Thoracic aorta (tissue), 2 donors: Measurements from ENCODE around the gene KLC4. TPM values are rescaled to one million over a fixed set of nuclear protein-coding genes. Genes with fewer than 3 reads are reported as not detected.

Source experiments
- ATAC-seq: fragments of 150-250 bp; one replicate; pipeline ENCODE4 v1.8.0; 2017; ENCODE audit warnings: low read depth; ENCODE audit not compliant: insufficient number of reproducible peaks, low FRiP score
- DNase-seq: peaks from one replicate; pipeline ENCODE4 v3.0.0-alpha.2; 2020; ENCODE audit warnings: low spot score
- H3K27ac ChIP-seq, 2 donors: fragments of 200-600 bp; sonication (generic); 1 replicate in 1 of 2; 2 replicates in 1 of 2; pipeline ENCODE4 v1.5.1; 2016; ENCODE audit warnings: mild to moderate bottlenecking in 2 of 2, moderate library complexity in 2 of 2
- H3K27me3 ChIP-seq: fragments of 200-600 bp; sonication (generic); replicated peaks from 2 replicates; pipeline ENCODE4 v1.6.0; 2016; ENCODE audit warnings: mild to moderate bottlenecking; ENCODE audit not compliant: insufficient read depth
- H3K36me3 ChIP-seq: fragments of 200-600 bp; sonication (generic); one replicate; pipeline ENCODE4 v1.5.1; 2016
- H3K4me1 ChIP-seq, 2 donors: fragments of 200-600 bp; sonication (generic); 1 replicate in 1 of 2; 2 replicates in 1 of 2; pipeline versions ENCODE4 v1.5.1 to v1.6.0; 2016; ENCODE audit warnings: low read depth in 2 of 2, mild to moderate bottlenecking in 1 of 2; ENCODE audit not compliant: control insufficient read depth in 1 of 2
- H3K4me3 ChIP-seq: fragments of 200-600 bp; sonication (generic); 2 replicates; pipeline ENCODE4 v1.5.1; 2016; ENCODE audit warnings: mild to moderate bottlenecking
- H3K9me3 ChIP-seq: fragments of 200-600 bp; sonication (generic); 2 replicates; pipeline ENCODE4 v1.5.1; 2016
- CTCF ChIP-seq: fragments of 200-600 bp; sonication (generic); IDR thresholded peaks from one replicate; pipeline ENCODE4 v1.5.1; 2019; ENCODE audit warnings: antibody characterized with exemption
- total RNA-seq, 2 donors: library from RNA; depleted of rRNA; stranded (reverse); fragments of >200 nt; gene quantifications; one replicate each; pipeline versions ENCODE4 v1.1.0 to v1.2.3, GENCODE V29; 2016

KLC4 gene
- total RNA-seq, 2 donors from 2014 or later = 22.9 to 33.5 TPM

- peaks cover 9% of the 10 kb centered on the region for H3K36me3 ChIP-seq
These were observed 6.4 kb upstream of the KLC4 start for GRCh38 chr6:43052842-43053544.

GRCh38 chr6:43053545-43054205 lies 5.8 kb upstream of the KLC4 start, which contains the start of gene CUL7:
Gene CUL7, minus strand, starts transcription at chr6:43053851. Its CDS starts 1,063 bp downstream, at chr6:43052788.
- Histone ChIP-seq H3K27me3 (no peaks in the 10 kb centered on the region), H3K36me3 (peaks cover 9% of the 10 kb centered on the region), H3K9me3 (no peaks in the 10 kb centered on the region), H3K4me1 (peaks cover 10 to 34% of the 10 kb centered on the region in 2 donors), H3K27ac (peak within 1 kb of the TSS; percentile 81 to 89), H3K4me3 (peak within 1 kb of the TSS; percentile 77)
- DNase-seq (peak; percentile 80), ATAC-seq (peak; percentile 88)
- no peak for TF ChIP-seq CTCF

More at GRCh38 chr6:43052842-43053544, 6.4 kb upstream of the KLC4 start:
- TF ChIP-seq CTCF = no peak
- no peaks in the 10 kb centered on the region for H3K27me3 ChIP-seq
- peak overlapping the region; percentile 81 to 89 for H3K27ac ChIP-seq
- peak overlapping the region; percentile 77 for H3K4me3 ChIP-seq
- H3K9me3 ChIP-seq = no peaks in the 10 kb centered on the region
- ATAC-seq (no peak), DNase-seq (no peak)
- peaks cover 5 to 28% of the 10 kb centered on the region in 2 donors for H3K4me1 ChIP-seq

DNA sequence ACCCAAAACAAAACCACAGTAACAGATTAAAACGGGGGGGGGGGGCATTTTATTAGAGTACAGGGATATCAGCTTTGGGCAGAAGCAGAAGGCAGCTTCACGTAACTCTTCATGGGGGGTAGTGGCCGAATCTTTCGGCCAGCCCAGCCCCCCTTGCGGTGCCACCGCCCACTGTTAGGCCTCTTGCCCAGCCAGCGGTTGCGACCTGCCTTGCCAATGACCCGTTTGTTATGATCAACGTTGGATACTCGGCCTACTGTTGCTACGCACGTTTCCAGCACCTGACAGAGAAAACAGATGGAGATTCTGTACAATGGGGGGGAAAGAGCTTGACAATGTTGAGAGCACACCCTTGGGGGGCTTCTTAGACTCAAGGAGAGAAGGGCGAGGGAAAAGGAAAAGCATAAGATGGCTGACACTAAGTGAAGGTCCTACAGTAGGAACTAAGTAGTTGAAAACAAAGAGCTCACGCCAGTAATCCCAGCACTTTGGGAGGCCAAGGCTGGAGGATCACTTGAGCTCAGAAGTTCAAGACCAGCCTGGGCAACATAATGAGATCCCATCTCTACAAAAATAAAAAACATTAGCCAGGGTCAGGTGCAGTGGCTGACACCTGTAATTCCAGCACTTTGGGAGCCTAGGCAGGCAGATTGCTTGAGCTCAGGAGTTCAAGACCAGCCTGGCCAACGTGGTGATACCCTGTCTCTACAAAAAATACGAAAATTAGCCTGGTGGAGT lies 5.1 kb upstream of the KLC4 start:
- Histone ChIP-seq H3K4me1 (peaks cover 11 to 38% of the 10 kb centered on the region in 2 donors), H3K27ac (peak overlapping the region; percentile 81 to 89), H3K4me3 (peak overlapping the region; percentile 77), H3K27me3 (no peaks in the 10 kb centered on the region), H3K9me3 (no peaks in the 10 kb centered on the region), H3K36me3 (peaks cover 9% of the 10 kb centered on the region)
- no peak for DNase-seq
- ATAC-seq = no peak
- no peak for TF ChIP-seq CTCF

DNA sequence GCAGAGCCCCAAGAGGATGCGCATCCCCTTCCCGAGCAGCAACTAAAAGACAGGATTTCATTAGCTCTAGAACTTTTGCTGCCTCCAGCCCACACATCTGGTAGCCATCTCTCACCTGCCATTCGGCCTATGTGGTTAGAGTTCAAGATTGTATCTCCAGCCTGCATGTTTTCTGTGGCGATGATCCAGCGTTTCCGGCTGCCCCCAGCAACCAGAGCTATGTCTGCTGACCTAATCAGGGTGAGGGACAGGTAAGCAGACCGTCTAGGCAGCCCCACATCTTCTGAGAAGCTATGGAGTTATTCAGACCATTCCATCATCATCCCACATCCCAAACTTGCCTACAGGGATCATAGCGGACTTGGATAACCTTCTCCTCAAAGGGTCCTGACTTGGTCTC lies 3.5 kb upstream of the KLC4 start:
- Histone ChIP-seq H3K36me3 (peaks cover 5% of the 10 kb centered on the region), H3K27me3 (no peaks in the 10 kb centered on the region), H3K27ac (no peak overlapping the region), H3K4me1 (peaks cover 14 to 50% of the 10 kb centered on the region in 2 donors), H3K4me3 (no peak overlapping the region), H3K9me3 (no peaks in the 10 kb centered on the region)
- ATAC-seq (no peak), DNase-seq (no peak)
- TF ChIP-seq CTCF = no peak

- TF ChIP-seq CTCF = no peak
- H3K27me3 ChIP-seq = no peaks in the 10 kb centered on the region
- H3K27ac ChIP-seq = peak overlapping the region; percentile 73 to 91
- ATAC-seq = no peak
- H3K9me3 ChIP-seq = no peaks in the 10 kb centered on the region
- H3K4me3 ChIP-seq = peak overlapping the region; percentile 80
- peaks cover 5% of the 10 kb centered on the region for H3K36me3 ChIP-seq
- peaks cover 14 to 33% of the 10 kb centered on the region in 2 donors for H3K4me1 ChIP-seq
- no peak for DNase-seq
These were observed 900 bp upstream of the KLC4 start for GRCh38 chr6:43058531-43058930.
